GM12873 (cell line): Measurements from ENCODE around the gene RAPGEF4.

Experiments
- CTCF ChIP-seq: IDR thresholded peaks from 2 replicates; pipeline ENCODE4 v1.5.1; 2012; ENCODE audit warnings: low read depth, mild to moderate bottlenecking, moderate library complexity, low read length, control low read depth; ENCODE audit not compliant: insufficient read depth; ENCODE audit errors: missing control alignments

Gene RAPGEF4

GRCh38 chr2:173037245-173038120, 301.8 kb downstream of the RAPGEF4 start:
- TF ChIP-seq CTCF, result no peak

- no peak for TF ChIP-seq CTCF
These were observed 305.1 kb downstream of the RAPGEF4 start for GRCh38 chr2:173040729-173041128.

GRCh38 chr2:173043476-173043875, 307.8 kb downstream of the RAPGEF4 start:
- TF ChIP-seq CTCF, result no peak

- TF ChIP-seq CTCF, result no peak
These were observed 308.4 kb downstream of the RAPGEF4 start for GRCh38 chr2:173043897-173044519.

GRCh38 chr2:173044686-173045085, 309.0 kb downstream of the RAPGEF4 start:
- no peak for TF ChIP-seq CTCF

GRCh38 chr2:173045181-173045580, 309.5 kb downstream of the RAPGEF4 start:
- no peak for TF ChIP-seq CTCF

- no peak for TF ChIP-seq CTCF
These were observed 312.9 kb downstream of the RAPGEF4 start for GRCh38 chr2:173048522-173048896.
